GM12878 (cell line): ENCODE results near the gene CAPN7. TPM values are rescaled to one million over a fixed set of nuclear protein-coding genes. Genes with fewer than 3 reads are reported as not detected.

Source experiments
- ATAC-seq: fragments of 200-7000 bp; cut with Tn5 transposase; 3 replicates; pipeline ENCODE4 v1.9.1; 2020; ENCODE audit warnings: mild to moderate bottlenecking, moderate library complexity
- BruUV-seq: library from RNA; stranded (reverse); fragments of 400-500 nt; replicated peaks from 2 replicates; lab custom pipeline; 2021; lab: Mats Ljungman, UMichigan
- CTCF ChIA-PET: fragments of 300-600 bp; sonication (Branson Sonifier 250); formaldehyde crosslinking; extraction: SDS; loops from one replicate; lab custom pipeline; 2021; ENCODE audit warnings: inconsistent platforms; lab: Yijun Ruan, JAX
- POLR2A ChIA-PET: fragments of 350-600 bp; formaldehyde crosslinking; extraction: SDS; loops from one replicate; lab custom pipeline; 2021; ENCODE audit warnings: inconsistent platforms; lab: Charles Lee
- RAD21 ChIA-PET: fragments of 300-600 bp; sonication (Branson Sonifier 250); formaldehyde crosslinking; loops from one replicate; lab custom pipeline; 2023; ENCODE audit warnings: antibody characterized with exemption; ENCODE audit not compliant: unreplicated experiment; lab: Charles Lee
- SMC1A ChIA-PET: fragments of 300-600 bp; sonication (Branson Sonifier 250); formaldehyde crosslinking; loops from one replicate; lab custom pipeline; 2023; ENCODE audit not compliant: unreplicated experiment, uncharacterized antibody; lab: Charles Lee
- DNase-seq: peaks from one replicate; pipeline ENCODE4 v3.0.0-alpha.2; 2011; ENCODE audit warnings: low read depth, low spot score
- FAIRE-seq: peaks from 3 replicates; lab custom pipeline; 2011; peaks lifted over from hg19 to GRCh38; lab: Jason Lieb, UNC
- H2AFZ ChIP-seq: 2 replicates; pipeline ENCODE4 v1.6.0; 2011; ENCODE audit warnings: low read depth, low read length, control low read depth; ENCODE audit not compliant: control insufficient read depth
- H3K27ac ChIP-seq: 2 replicates; pipeline ENCODE4 v1.5.1; 2011; ENCODE audit warnings: control low read depth; ENCODE audit not compliant: control insufficient read depth, insufficient read depth
- H3K27me3 ChIP-seq, 2 experiments: replicated peaks in 1 of 2; 2 replicates each; pipeline versions ENCODE4 v1.6.0 to v1.6.1; 2011; ENCODE audit warnings: low read length in 1 of 2; ENCODE audit not compliant: control insufficient read depth in 2 of 2, insufficient read depth in 2 of 2
- H3K36me3 ChIP-seq, 2 experiments: 2 replicates each; pipeline ENCODE4 v1.5.1; 2011; ENCODE audit warnings: low read length in 1 of 2; ENCODE audit not compliant: control insufficient read depth in 2 of 2, insufficient read depth in 2 of 2
- H3K4me1 ChIP-seq: 2 replicates; pipeline ENCODE4 v1.6.1; 2011; ENCODE audit warnings: mild to moderate bottlenecking, low read length, moderate library complexity, mixed read lengths; ENCODE audit not compliant: control insufficient read depth, insufficient read depth
- H3K4me2 ChIP-seq: 2 replicates; pipeline ENCODE4 v1.6.0; 2011; ENCODE audit warnings: control low read depth; ENCODE audit not compliant: control insufficient read depth, insufficient read depth
- H3K4me3 ChIP-seq: fragments of 200-600 bp; sonication (generic); 2 replicates; pipeline ENCODE4 v1.5.1; 2016
- H3K79me2 ChIP-seq: 2 replicates; pipeline ENCODE4 v1.6.0; 2011; ENCODE audit warnings: low read length; ENCODE audit not compliant: control insufficient read depth, insufficient read depth
- H3K9ac ChIP-seq: 2 replicates; pipeline ENCODE4 v1.8.0; 2011; ENCODE audit warnings: low read length, control low read depth, mixed read lengths; ENCODE audit not compliant: control insufficient read depth, insufficient read depth
- H3K9me3 ChIP-seq: replicated peaks from 3 replicates; pipeline ENCODE4 v1.5.1; 2011; ENCODE audit warnings: mild to moderate bottlenecking, low read length; ENCODE audit not compliant: control insufficient read depth, insufficient read depth
- H4K20me1 ChIP-seq: 2 replicates; pipeline ENCODE4 v1.6.0; 2011; ENCODE audit not compliant: control insufficient read depth, insufficient read depth
- BACH1 ChIP-seq: fragments of 450-650 bp; IDR thresholded peaks from 2 replicates; pipeline ENCODE4 v1.6.1; 2017; ENCODE audit warnings: mild to moderate bottlenecking, borderline replicate concordance
- CHD2 ChIP-seq: IDR thresholded peaks from 2 replicates; pipeline ENCODE4 v1.6.1; 2011; ENCODE audit warnings: low read depth, low read length, improper control_type of control experiment, borderline replicate concordance
- POLR2AphosphoS2 ChIP-seq: IDR thresholded peaks from 2 replicates; pipeline ENCODE4 v1.6.1; 2011; ENCODE audit warnings: low read depth, mild to moderate bottlenecking, low read length, improper control_type of control experiment, moderate library complexity
- PRDM15 ChIP-seq: fragments of 450-650 bp; formaldehyde crosslinking; IDR thresholded peaks from 2 replicates; pipeline ENCODE4 v1.4.0; 2020; ENCODE audit warnings: mild to moderate bottlenecking, moderate library complexity
- SIX5 ChIP-seq: IDR thresholded peaks from 2 replicates; pipeline ENCODE4 v1.6.1; 2011; ENCODE audit warnings: mild to moderate bottlenecking, low read depth, low read length, moderate library complexity; ENCODE audit not compliant: severe bottlenecking
- WGBS: methylation state at CpG from one replicate; pipeline ENCODE4 v1.1.6; 2016; ENCODE audit warnings: low lambda C conversion rate; ENCODE audit not compliant: insufficient replicate concordance, insufficient coverage; ENCODE audit errors: missing lambda C conversion rate; 5-methylcytosine and 5-hydroxymethylcytosine counted together
- in situ Hi-C: fragments of 300-500 bp; cut with MboI; formaldehyde crosslinking; loops from 9 replicates; pipeline ENCODE4 v1.14.3; 2018; ENCODE audit warnings: mixed read lengths
- intact Hi-C: fragments of 100-400 bp; cut with micrococcal nuclease; formaldehyde crosslinking; loops from one replicate; pipeline ENCODE4 v1.14.2; 2022; ENCODE audit not compliant: unreplicated experiment
- polyA plus RNA-seq, 11 experiments: library from polyadenylated mRNA; depleted of rRNA in 4 of 11; unstranded in 6 of 11; stranded (reverse) in 5 of 11; fragments of >200 nt; fragmentation: Nextera tagmentation in 4 of 11; fragmentation: Illumina TruSeq in 1 of 11; extraction: Ambion mirVana in 4 of 11; extraction: Trizol in 1 of 11; gene quantifications; 1 replicate in 1 of 11; 2 replicates in 10 of 11; pipeline versions ENCODE4 v1.2.1 to v1.2.3, GENCODE V29; 2011 to 2016; ENCODE audit warnings: inconsistent platforms in 2 of 11, missing spikeins in 2 of 11, low read depth in 1 of 11
- total RNA-seq, 4 experiments: library from RNA; depleted of rRNA in 3 of 4; stranded (reverse); fragments of >200 nt in 3 of 4; fragmentation: Illumina TruSeq in 1 of 4; extraction: Trizol in 1 of 4; gene quantifications; 2 replicates each; pipeline versions ENCODE4 v1.2.1 to v1.2.3, GENCODE V29; 2013 to 2021
- TF ChIP-seq, protein P1 (sequence below): fragments of 150-350 bp; IDR thresholded peaks from 2 replicates; pipeline ENCODE4 v1.6.1; 2014; ENCODE audit warnings: mild to moderate bottlenecking, low read depth, low read length
- TF ChIP-seq, protein P2 (sequence below): fragments of 450-650 bp; IDR thresholded peaks from 2 replicates; pipeline ENCODE4 v1.6.1; 2016; ENCODE audit warnings: mild to moderate bottlenecking
- TF ChIP-seq, protein P3 (sequence below): fragments of 450-650 bp; IDR thresholded peaks from 2 replicates; pipeline ENCODE4 v1.6.1; 2016; ENCODE audit warnings: mild to moderate bottlenecking, moderate library complexity, borderline replicate concordance
- TF ChIP-seq, protein P4 (sequence below): IDR thresholded peaks from 2 replicates; pipeline ENCODE4 v1.6.1; 2012; ENCODE audit warnings: low read depth, low read length, improper control_type of control experiment

The CAPN7 gene
- total and polyA plus RNA-seq, 10 of the 15 experiments (the other 5 are each of a cell fraction or from before 2014, with no cell fraction given): 5.3 to 27.0 (median 18.2) TPM

DNA sequence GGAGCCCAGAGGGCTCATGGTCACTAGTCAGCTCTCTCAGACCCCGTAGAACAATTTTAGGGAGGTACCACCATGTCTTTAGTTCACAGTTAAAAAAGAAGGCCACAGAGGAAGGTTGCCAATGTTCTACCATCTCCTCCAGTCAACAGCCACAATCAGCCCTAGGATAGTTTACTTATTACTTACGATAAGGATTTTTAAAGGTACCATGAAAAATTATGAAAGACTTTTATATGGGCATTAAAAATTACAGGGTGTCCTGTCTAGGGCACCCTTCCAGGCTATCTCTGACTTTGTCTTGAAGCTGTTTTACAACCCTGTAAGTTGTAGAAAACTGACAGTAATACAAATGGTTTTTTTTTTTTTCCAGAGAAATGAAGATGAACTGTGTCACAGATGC is 57.9 kb downstream of the CAPN7 start:
- no peak for DNase-seq
- H3K79me2 ChIP-seq: peaks cover 1% of the 10 kb centered on the region; the same call in 1 of the 2 replicates
- in situ Hi-C loops (loop anchor here (10.0 kb wide), 1 partner anchor 291 kb away; no protein-coding TSS in a partner anchor), intact Hi-C loops (no loop called here)
- ChIA-PET POLR2A (interaction anchor here (1.0 kb wide), 1 partner anchor 66 kb away, joined by 3 read pairs; no protein-coding TSS in a partner anchor), SMC1A (interaction anchor here (0.6 to 16.3 kb wide), 11 partner anchors 8 to 291 kb away, joined by 3 to 223 read pairs (median 8); partner anchors contain the start of gene CAPN7), CTCF (interaction anchor here (0.7 to 11.8 kb wide), 8 partner anchors 29 to 155 kb away, joined by 3 to 302 read pairs (median 102); partner anchors contain the start of genes CAPN7 and SH3BP5), RAD21 (interaction anchor here (1.2 to 10.2 kb wide), 2 partner anchors 141 to 146 kb away, joined by 4 to 143 read pairs; no protein-coding TSS in a partner anchor)
- H2AFZ ChIP-seq: no peak overlapping the region
- WGBS: 79% methylated on average over 2 of the region's 2 CpGs
- no peak overlapping the region for H3K4me2 ChIP-seq
- H3K4me3 ChIP-seq: no peak overlapping the region
- no peaks in the 10 kb centered on the region for H3K9me3 ChIP-seq
- H3K36me3 ChIP-seq: peaks cover 12 to 44% of the 10 kb centered on the region in 2 experiments
- ATAC-seq: no peak
- no peak overlapping the region for H3K9ac ChIP-seq
- no peaks in the 10 kb centered on the region for H3K27me3 ChIP-seq
- no TSS peak for BruUV-seq
- TF ChIP-seq POLR2AphosphoS2 (no peak), CHD2 (no peak), BACH1 (no peak), SIX5 (no peak), PRDM15 (CRISPR knock-in tag) (no peak)
- TF ChIP-seq, protein P1, sequence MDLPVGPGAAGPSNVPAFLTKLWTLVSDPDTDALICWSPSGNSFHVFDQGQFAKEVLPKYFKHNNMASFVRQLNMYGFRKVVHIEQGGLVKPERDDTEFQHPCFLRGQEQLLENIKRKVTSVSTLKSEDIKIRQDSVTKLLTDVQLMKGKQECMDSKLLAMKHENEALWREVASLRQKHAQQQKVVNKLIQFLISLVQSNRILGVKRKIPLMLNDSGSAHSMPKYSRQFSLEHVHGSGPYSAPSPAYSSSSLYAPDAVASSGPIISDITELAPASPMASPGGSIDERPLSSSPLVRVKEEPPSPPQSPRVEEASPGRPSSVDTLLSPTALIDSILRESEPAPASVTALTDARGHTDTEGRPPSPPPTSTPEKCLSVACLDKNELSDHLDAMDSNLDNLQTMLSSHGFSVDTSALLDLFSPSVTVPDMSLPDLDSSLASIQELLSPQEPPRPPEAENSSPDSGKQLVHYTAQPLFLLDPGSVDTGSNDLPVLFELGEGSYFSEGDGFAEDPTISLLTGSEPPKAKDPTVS: no peak
- TF ChIP-seq, protein P2, sequence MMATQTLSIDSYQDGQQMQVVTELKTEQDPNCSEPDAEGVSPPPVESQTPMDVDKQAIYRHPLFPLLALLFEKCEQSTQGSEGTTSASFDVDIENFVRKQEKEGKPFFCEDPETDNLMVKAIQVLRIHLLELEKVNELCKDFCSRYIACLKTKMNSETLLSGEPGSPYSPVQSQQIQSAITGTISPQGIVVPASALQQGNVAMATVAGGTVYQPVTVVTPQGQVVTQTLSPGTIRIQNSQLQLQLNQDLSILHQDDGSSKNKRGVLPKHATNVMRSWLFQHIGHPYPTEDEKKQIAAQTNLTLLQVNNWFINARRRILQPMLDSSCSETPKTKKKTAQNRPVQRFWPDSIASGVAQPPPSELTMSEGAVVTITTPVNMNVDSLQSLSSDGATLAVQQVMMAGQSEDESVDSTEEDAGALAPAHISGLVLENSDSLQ: no peak
- TF ChIP-seq, protein P3, sequence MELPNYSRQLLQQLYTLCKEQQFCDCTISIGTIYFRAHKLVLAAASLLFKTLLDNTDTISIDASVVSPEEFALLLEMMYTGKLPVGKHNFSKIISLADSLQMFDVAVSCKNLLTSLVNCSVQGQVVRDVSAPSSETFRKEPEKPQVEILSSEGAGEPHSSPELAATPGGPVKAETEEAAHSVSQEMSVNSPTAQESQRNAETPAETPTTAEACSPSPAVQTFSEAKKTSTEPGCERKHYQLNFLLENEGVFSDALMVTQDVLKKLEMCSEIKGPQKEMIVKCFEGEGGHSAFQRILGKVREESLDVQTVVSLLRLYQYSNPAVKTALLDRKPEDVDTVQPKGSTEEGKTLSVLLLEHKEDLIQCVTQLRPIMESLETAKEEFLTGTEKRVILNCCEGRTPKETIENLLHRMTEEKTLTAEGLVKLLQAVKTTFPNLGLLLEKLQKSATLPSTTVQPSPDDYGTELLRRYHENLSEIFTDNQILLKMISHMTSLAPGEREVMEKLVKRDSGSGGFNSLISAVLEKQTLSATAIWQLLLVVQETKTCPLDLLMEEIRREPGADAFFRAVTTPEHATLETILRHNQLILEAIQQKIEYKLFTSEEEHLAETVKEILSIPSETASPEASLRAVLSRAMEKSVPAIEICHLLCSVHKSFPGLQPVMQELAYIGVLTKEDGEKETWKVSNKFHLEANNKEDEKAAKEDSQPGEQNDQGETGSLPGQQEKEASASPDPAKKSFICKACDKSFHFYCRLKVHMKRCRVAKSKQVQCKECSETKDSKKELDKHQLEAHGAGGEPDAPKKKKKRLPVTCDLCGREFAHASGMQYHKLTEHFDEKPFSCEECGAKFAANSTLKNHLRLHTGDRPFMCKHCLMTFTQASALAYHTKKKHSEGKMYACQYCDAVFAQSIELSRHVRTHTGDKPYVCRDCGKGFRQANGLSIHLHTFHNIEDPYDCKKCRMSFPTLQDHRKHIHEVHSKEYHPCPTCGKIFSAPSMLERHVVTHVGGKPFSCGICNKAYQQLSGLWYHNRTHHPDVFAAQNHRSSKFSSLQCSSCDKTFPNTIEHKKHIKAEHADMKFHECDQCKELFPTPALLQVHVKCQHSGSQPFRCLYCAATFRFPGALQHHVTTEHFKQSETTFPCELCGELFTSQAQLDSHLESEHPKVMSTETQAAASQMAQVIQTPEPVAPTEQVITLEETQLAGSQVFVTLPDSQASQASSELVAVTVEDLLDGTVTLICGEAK: no peak
- TF ChIP-seq, protein P4, sequence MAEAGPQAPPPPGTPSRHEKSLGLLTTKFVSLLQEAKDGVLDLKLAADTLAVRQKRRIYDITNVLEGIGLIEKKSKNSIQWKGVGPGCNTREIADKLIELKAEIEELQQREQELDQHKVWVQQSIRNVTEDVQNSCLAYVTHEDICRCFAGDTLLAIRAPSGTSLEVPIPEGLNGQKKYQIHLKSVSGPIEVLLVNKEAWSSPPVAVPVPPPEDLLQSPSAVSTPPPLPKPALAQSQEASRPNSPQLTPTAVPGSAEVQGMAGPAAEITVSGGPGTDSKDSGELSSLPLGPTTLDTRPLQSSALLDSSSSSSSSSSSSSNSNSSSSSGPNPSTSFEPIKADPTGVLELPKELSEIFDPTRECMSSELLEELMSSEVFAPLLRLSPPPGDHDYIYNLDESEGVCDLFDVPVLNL: no peak
- no peaks in the 10 kb centered on the region for H4K20me1 ChIP-seq
- H3K4me1 ChIP-seq: peaks cover 7% of the 10 kb centered on the region
- no peak for FAIRE-seq
- H3K27ac ChIP-seq: no peak overlapping the region
